AML-193 (cell line): ENCODE data around the gene ZFAND3.

Experiments
- DNase-seq, 2 experiments: peaks; one replicate each; lab custom pipeline; 2025; lab: John Stamatoyannopoulos, UW

ZFAND3 gene

GRCh38 chr6:37819177-37819801 is at the start of gene ZFAND3:
Gene ZFAND3 (plus strand): TSS chr6:37819727. CDS start chr6:37819946, 219 bp downstream.
- peak; percentile 95 to 98 for DNase-seq

GRCh38 chr6:37774028-37774680 is 45.4 kb upstream of the ZFAND3 start:
- no peak for DNase-seq

GRCh38 chr6:37776566-37776965 is 43.0 kb upstream of the ZFAND3 start:
- DNase-seq = no peak

DNA sequence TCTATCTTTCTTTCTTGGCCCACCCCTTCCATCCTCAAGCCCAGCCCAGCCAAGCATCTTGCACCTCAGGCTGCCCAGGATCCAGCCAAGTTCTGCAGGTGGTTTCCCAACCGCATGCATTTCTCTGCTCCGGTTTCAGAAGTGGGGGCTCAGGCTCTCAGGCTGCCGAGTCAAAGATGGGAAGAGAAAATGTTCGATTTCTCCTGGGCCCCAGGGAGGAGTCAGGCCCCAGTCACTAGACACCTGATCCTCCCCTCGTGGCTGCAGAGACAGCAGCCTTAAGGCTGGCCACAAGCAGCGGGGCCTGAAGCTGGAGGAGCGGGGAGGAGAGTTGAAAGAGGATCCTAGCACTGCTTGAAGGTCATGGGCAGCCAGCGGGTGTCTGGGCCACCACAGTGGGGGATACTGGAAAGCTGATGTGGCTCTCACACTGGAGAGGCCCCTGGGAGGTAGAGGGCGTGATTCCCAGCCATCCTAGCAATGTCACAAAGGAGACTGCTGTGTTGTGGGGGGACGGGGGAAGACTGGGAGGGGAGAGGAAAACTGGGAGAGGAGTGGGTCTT is 42.2 kb upstream of the ZFAND3 start:
- DNase-seq = no peak

- no peak for DNase-seq
Measured at GRCh38 chr6:37779111-37779800, 40.3 kb upstream of the ZFAND3 start.

DNA sequence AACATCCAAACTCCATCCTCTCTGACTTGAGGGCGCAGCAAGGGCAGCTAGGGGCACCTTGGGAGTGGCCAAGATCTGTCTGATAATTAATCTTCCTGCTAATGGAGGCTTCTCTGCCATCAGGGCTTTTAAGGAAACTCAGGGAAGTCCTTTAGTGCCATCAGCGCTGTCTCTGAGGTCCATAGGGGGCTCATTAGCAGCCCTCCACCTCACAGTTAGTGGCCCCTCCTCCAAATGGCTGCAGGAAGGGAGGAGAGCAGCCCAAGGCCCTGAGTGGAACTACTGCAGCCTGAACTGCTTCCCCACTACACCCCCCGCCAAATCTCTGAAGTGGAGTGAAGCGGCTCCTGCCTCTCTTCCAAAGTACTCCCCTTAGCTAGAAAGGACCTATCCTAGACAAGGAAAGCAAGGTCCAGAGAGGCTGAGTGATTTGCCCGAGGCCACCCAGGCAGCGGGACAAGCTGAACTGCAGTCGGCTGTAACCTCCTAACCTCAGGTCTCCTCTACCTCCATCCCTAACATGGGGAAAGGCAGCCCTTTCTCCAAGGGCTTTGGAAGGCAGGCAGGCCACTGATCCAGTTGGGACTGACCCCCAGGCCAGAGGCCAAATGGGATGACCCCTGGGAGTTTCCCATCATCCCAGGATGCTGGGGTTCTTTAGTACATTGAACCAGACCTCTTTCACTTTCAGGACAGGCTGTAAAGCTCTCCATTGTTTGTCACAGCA is 39.5 kb upstream of the ZFAND3 start:
- DNase-seq = no peak

DNA sequence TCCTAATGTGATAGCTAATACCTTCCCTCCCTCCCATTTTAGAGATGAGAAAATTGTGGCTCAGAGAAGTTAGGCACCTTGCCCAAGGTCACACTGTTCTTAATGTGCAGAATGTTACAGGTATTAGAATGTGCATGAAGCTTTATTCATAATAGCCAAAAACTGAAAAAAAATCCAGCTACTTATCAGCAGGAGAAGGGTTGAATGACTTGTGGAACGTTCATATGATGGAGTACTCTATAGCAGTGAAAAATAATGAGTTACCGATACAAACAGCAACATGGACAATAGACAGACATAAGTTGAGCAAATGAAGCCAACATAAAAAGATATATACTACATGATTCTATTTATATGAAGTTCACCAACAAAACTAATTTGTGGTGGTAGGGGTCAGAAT is 37.7 kb upstream of the ZFAND3 start:
- no peak for DNase-seq

DNA sequence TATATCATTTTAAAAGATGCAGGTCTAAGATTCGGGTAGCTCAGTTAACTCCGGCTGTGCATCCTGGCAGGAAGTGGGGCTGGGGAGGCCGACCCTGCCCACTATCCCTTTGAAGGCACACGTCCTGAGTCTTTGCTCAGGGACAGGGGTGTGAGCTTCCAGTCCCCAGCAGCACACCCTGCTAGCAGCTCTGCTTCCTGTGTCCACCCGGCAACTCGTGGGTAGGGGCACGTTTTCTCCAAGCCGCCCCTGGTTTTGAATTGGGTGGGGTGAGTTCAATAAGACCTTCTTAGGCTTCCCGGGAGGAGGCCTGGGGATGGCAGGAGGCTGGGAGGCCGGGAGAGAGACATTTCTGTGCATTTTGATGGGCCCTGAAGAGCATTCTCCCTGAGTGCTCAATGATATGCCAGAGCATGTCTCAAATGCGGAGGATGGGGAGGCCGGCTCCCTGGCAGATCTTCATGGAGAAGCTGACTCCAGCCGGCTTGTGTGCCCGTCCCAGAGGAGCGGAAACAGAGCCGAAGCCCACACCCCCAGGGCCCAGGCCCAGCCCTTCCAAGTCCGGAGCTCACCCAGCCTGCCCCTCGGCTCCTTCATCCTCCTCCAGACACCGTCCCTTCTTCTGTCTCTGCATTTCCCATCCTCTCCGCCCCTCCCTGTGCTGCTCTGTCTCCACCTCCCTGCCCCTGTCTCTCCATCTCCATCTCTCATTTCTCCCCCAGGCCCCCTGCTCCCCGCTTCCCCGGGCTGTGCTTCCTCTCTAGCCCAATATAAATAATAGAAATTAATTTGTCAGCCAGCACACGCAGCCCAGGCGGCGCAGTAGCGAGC is 36.3 kb upstream of the ZFAND3 start:
- no peak for DNase-seq

DNA sequence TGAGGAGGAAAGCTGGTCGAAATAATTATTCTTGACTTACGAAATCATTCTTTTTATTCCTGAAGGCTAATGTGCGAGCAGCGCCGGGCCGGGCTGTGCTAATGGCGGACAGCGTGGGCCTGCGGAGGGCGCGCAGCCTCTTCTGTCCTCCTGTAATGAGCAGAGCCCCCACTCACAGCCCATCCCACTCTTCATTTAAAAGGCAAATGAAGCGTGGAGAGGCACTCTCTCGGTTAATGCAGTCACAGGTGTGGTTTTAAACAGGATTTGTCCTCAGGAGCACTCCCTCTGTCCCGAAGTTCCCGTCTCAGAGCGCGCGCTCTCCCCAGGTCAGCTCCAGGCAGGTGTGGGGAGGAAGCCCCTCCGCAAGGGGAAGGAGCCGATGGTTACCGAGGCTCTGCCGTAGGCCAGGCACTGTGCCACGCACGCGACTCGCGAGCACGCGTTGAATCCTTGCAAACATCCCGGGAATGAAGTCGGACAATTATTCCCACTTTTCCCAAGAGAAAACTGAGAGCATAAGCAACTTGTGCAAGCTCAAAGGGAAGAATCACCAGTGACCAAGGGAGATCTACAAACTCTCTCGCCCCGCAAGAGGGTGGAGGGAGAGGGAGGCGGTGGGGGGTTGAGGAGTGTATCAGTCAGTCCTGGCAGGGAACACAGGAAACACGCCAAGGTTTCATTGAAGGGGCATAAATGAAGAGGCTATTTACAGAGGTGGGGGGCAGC is 35.5 kb upstream of the ZFAND3 start:
- DNase-seq = no peak

- DNase-seq = no peak
Measured at GRCh38 chr6:37784585-37784967, 35.0 kb upstream of the ZFAND3 start.

DNA sequence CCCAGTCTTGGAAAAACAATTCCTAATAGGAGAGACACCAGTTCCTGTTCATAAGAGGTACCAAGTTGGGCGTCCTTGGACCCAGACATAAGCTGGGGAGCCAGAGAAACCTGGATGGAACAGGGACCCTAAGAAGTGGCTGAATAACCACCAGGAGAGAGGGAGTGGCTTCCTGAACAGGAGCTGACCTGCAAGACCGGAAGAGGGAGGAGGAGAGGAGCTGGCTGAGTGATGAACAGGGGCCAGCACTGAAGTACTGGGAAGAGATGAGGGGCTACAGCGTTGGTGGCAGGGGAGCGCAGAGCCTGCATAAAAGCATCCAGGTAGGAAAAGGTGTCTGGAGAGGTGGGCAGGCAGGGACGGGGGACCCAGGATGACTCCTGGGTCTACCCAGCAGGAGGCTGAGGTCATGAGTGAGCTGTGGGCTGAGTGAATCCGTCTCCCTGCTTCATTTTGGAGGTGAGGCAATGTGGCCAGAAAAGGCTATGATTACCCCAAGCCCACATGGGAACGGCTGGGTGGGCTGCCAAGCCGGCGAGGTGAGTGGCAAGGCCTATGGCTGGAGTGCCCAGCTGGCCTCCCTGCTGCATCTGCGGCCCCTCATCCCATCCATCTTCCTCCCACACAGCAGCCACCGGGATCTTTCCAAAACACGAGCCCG is 34.4 kb upstream of the ZFAND3 start:
- DNase-seq = no peak

GRCh38 chr6:37785663-37786270 is 33.8 kb upstream of the ZFAND3 start:
- DNase-seq = no peak

- DNase-seq = no peak
Measured at GRCh38 chr6:37787216-37787615, 32.3 kb upstream of the ZFAND3 start.

DNA sequence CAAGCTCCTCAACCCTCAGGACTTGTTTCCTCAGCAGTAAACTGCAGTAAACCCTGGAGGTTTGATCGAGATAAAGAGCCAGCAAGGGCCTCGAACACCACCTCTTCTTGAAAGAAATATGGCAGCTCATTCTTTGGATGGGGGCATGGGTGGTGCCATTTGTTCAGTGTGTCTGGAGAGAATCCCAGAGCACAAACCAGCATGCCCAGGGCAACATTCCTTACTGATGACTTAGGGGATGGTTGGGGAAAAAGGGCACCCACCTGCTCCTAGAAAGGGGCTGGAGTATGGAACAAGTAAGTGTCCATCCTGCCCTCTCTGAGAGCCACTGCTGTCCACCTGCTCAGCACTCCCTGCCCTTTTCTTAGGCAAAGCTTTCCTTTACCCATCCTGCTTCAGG is 31.3 kb upstream of the ZFAND3 start:
- DNase-seq = no peak

DNA sequence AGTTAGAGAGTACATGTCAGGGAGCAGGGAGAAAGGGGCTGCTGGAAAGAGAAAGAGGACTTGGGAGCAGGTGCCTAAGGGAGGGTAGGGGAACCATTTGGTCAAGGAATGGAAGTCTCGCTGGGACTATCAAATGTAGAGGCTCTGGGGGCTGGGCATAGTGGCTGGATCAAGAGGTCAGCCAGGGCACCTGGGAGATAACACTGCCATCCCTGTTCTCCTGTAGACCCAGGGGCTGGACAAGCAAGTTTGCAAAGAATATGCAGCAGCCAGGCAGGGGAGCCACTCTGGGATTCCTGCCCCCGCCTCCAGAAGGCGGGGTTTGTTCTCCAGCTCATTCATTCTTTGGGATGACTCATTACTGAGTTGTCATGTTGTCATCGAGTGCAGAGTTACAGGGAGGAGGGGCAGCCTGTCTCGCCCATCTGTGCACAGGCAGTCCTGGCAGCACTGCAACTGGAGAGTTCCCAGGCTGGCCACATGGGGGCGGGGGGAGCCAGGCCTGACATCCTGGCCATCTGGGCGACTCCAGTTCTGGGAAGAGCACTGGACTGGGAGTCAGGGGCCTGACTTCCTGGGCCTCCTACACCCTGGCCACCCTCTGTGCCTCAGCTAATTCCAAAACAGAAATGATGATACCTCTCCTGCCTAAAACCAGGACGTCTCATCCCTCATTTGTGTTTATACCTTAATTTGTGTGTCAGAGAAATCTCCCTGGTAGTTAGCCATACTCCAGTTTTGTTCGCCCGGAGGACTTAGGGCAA is 28.2 kb upstream of the ZFAND3 start:
- DNase-seq = peak; percentile 95 to 97

DNA sequence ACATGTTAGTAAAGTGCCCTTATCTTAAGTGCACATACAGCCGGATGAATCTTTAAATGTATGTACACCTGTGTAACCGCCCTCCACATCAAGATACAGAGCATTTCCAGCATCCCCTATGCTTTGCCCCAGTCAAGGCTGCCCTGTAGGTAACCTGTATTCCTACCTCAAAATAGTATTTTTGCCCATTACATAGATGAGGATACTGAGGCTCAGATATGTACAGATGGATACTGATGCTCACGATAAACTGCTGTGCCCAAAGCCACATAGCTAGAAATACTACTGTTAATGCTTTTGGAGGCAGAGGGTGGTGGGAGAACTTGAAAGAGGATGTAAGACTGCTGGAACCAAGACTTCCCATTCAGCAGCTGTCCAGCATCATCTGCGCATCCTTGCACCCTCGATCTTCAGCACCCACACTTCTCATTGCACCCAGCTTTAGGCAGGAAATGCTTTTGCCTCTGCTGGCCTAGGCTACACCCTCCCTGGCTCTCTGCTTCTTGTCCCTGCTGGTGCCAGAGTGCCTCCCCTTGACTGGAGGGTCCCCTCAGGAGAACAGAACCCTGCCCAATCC is 27.0 kb upstream of the ZFAND3 start:
- no peak for DNase-seq

- DNase-seq = no peak
Measured at GRCh38 chr6:37793067-37793466, 26.5 kb upstream of the ZFAND3 start.

DNA sequence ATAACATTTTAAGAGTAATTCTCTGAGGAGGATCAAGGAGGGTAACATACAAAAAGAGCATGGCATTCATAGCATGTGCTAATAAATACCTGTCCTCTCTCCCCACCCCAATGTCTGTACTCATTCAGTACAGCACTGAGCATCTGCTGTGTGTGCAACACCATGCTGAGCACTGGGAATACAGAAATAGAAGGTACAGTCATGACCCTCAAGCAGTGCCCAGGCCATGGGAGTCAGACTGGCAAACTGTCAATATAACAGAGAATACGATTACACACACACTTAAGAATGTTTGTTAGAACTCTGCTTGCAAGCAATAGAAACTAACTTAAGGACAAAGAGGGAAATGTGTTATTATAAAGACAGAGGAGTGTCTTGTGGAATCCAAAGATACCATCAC is 24.7 kb upstream of the ZFAND3 start:
- no peak for DNase-seq
